Fibroblast of villous mesenchyme (primary cell): Measurements from ENCODE around the gene SNX11. TPM values are rescaled to one million over a fixed set of nuclear protein-coding genes. Genes with fewer than 3 reads are reported as not detected.

Experiments
- DNase-seq: peaks from one replicate; pipeline ENCODE4 v3.0.0-alpha.2; 2010; ENCODE audit warnings: low read depth
- H3K4me3 ChIP-seq: 2 replicates; pipeline ENCODE4 v1.5.1; 2011; ENCODE audit warnings: low read depth, mild to moderate bottlenecking, low read length
- CTCF ChIP-seq: IDR thresholded peaks from 2 replicates; pipeline ENCODE4 v1.5.1; 2012; ENCODE audit warnings: low read depth, mild to moderate bottlenecking, low read length; ENCODE audit not compliant: insufficient read depth
- total RNA-seq: library from RNA; depleted of rRNA; stranded (reverse); fragments of >200 nt; gene quantifications from 2 replicates; pipeline ENCODE4 v1.2.3, GENCODE V29; 2012

The SNX11 gene
- total RNA-seq: 12.9 and 19.0 TPM in 2 replicates

- TF ChIP-seq CTCF: no peak
- DNase-seq: peak; percentile 82
- peak within 1 kb of the TSS; percentile 87 for H3K4me3 ChIP-seq
These were observed at the start of gene SNX11 for GRCh38 chr17:48107137-48108055. Gene SNX11, plus strand, starts transcription at chr17:48107766. Its CDS starts 4,278 bp downstream, at chr17:48112044.

- DNase-seq: no peak
These were observed 49.0 kb upstream of the SNX11 start for GRCh38 chr17:48058393-48059124.

GRCh38 chr17:48059125-48059668, 48.4 kb upstream of the SNX11 start:
- DNase-seq: no peak
- TF ChIP-seq CTCF: no peak
- H3K4me3 ChIP-seq: no peak overlapping the region

More at GRCh38 chr17:48058393-48059124, 49.0 kb upstream of the SNX11 start:
- no peak overlapping the region for H3K4me3 ChIP-seq
- no peak for TF ChIP-seq CTCF

GRCh38 chr17:48060249-48060648, 47.3 kb upstream of the SNX11 start:
- DNase-seq: no peak
- no peak overlapping the region for H3K4me3 ChIP-seq
- no peak for TF ChIP-seq CTCF

GRCh38 chr17:48062273-48062672, 45.3 kb upstream of the SNX11 start:
- TF ChIP-seq CTCF: no peak
- H3K4me3 ChIP-seq: no peak overlapping the region
- DNase-seq: no peak

GRCh38 chr17:48064638-48065037, 42.9 kb upstream of the SNX11 start:
- no peak overlapping the region for H3K4me3 ChIP-seq
- TF ChIP-seq CTCF: no peak
- no peak for DNase-seq
